ENCODE results near the gene BCL2L11. TPM values are rescaled to one million over a fixed set of nuclear protein-coding genes. Genes with fewer than 3 reads are reported as not detected.
A peak's percentile ranks its signal among the peaks of the same experiment; 100 is the strongest.

Gene BCL2L11
- total and polyA plus RNA-seq, 2 experiments from 2014 or later = 10.6 to 22.5 TPM

GRCh38 chr2:111118481-111118980, 2.2 kb upstream of the BCL2L11 start:
- peak overlapping the region; percentile 74 for H3K4me3 Mint-ChIP-seq
- H3F3A ChIP-seq (replicated peaks; ENCODE audit: low read depth) = peaks cover 10% of the 10 kb centered on the region; the same call in 1 of the 2 replicates
- DNase-seq (ENCODE audit: low spot score) (peak; percentile 53), ATAC-seq (no peak)
- H3K36me3 ChIP-seq (ENCODE audit: insufficient read depth) = no peaks in the 10 kb centered on the region
- H3K27ac Mint-ChIP-seq = no peak overlapping the region
- peaks cover 65% of the 10 kb centered on the region for H3K27me3 ChIP-seq (ENCODE audit: insufficient read depth)
- 0 out of 2 replicates have a peak, but pooled peaks cover 2% of the 10 kb centered on the region for H4K20me1 ChIP-seq (replicated peaks; ENCODE audit: insufficient read depth)
- peak overlapping the region; percentile 93 for H3K4me3 ChIP-seq
- H3K4me1 ChIP-seq (ENCODE audit: insufficient read depth) = no peaks in the 10 kb centered on the region; the same call in 1 of the 2 replicates
- H3K9me3 Mint-ChIP-seq = no peaks in the 10 kb centered on the region
- no peaks in the 10 kb centered on the region for H3K9me2 ChIP-seq (ENCODE audit: insufficient read depth)
- 0 out of 3 replicates have a peak, but pooled peaks cover 4% of the 10 kb centered on the region for H3K36me3 Mint-ChIP-seq (ENCODE audit: low read depth)
- peak overlapping the region; percentile 98 for H3K4me2 ChIP-seq
- peaks cover 51% of the 10 kb centered on the region for H3K27me3 Mint-ChIP-seq (ENCODE audit: insufficient read depth, low read depth, poor library complexity)
- H3K79me2 ChIP-seq (replicated peaks; ENCODE audit: insufficient read depth) = peaks cover 16% of the 10 kb centered on the region
- TF ChIP-seq JUNB (IDR thresholded peaks at IDR 0.05; ENCODE audit: unreplicated experiment) (no peak), EZH2 (IDR thresholded peaks at IDR 0.05; ENCODE audit: low read depth, unreplicated experiment) (peak; percentile 88)
- H3K4me1 Mint-ChIP-seq = peaks cover 20% of the 10 kb centered on the region
- peak overlapping the region; percentile 95 for H2AFZ ChIP-seq
- H3K27ac ChIP-seq (ENCODE audit: low read depth) = no peak overlapping the region

GRCh38 chr2:111118981-111119821, 1.5 kb upstream of the BCL2L11 start:
- Histone ChIP-seq H3K4me3 (peak overlapping the region; percentile 93), H3K4me1 (ENCODE audit: insufficient read depth) (no peaks in the 10 kb centered on the region; the same call in 1 of the 2 replicates), H3K4me2 (peak overlapping the region; percentile 98), H3K79me2 (replicated peaks; ENCODE audit: insufficient read depth) (peaks cover 23% of the 10 kb centered on the region), H3K36me3 (ENCODE audit: insufficient read depth) (peaks cover 6% of the 10 kb centered on the region; the same call in 1 of the 2 replicates), H3K27me3 (ENCODE audit: insufficient read depth) (peaks cover 65% of the 10 kb centered on the region), H2AFZ (peak overlapping the region; percentile 95), H3K27ac (ENCODE audit: low read depth) (no peak overlapping the region), H4K20me1 (replicated peaks; ENCODE audit: insufficient read depth) (peaks cover 8% of the 10 kb centered on the region), H3F3A (replicated peaks; ENCODE audit: low read depth) (peaks cover 10% of the 10 kb centered on the region; the same call in 1 of the 2 replicates), H3K9me2 (ENCODE audit: insufficient read depth) (no peaks in the 10 kb centered on the region)
- Mint-ChIP-seq H3K27ac (no peak overlapping the region), H3K27me3 (ENCODE audit: insufficient read depth, low read depth, poor library complexity) (peaks cover 51% of the 10 kb centered on the region), H3K9me3 (no peaks in the 10 kb centered on the region), H3K4me1 (peaks cover 23% of the 10 kb centered on the region), H3K4me3 (peak overlapping the region; percentile 74), H3K36me3 (ENCODE audit: low read depth) (peaks cover 9% of the 10 kb centered on the region; the same call in 2 of the 3 replicates)
- DNase-seq (ENCODE audit: low spot score) = peak; percentile 43
- no peak for TF ChIP-seq CTCF (conservative IDR thresholded peaks at IDR 0.05; ENCODE audit: low read depth in 2 of 2)
- TF ChIP-seq EZH2 (IDR thresholded peaks at IDR 0.05; ENCODE audit: low read depth, unreplicated experiment) = peak; percentile 87
- no peak for TF ChIP-seq NANOG (IDR thresholded peaks at IDR 0.05; ENCODE audit: borderline replicate concordance)
- TF ChIP-seq EZH2phosphoT487 (IDR thresholded peaks at IDR 0.05; ENCODE audit: unreplicated experiment) = peak; percentile 88
- no peak for ATAC-seq

GRCh38 chr2:111119822-111120252, 877 bp upstream of the BCL2L11 start:
- peaks cover 10% of the 10 kb centered on the region; the same call in 1 of the 2 replicates for H3F3A ChIP-seq (replicated peaks; ENCODE audit: low read depth)
- H3K27ac ChIP-seq (ENCODE audit: low read depth) = no peak overlapping the region
- peaks cover 65% of the 10 kb centered on the region for H3K27me3 ChIP-seq (ENCODE audit: insufficient read depth)
- Mint-ChIP-seq H3K36me3 (ENCODE audit: low read depth) (peaks cover 15% of the 10 kb centered on the region; the same call in 2 of the 3 replicates), H3K9me3 (no peaks in the 10 kb centered on the region), H3K4me1 (peaks cover 23% of the 10 kb centered on the region), H3K27ac (no peak overlapping the region), H3K27me3 (ENCODE audit: insufficient read depth, low read depth, poor library complexity) (peaks cover 53% of the 10 kb centered on the region), H3K4me3 (peak overlapping the region; percentile 74)
- H2AFZ ChIP-seq = peak overlapping the region; percentile 95
- TF ChIP-seq EZH2 (IDR thresholded peaks at IDR 0.05; ENCODE audit: low read depth, unreplicated experiment) (peak; percentile 71), POLR2AphosphoS5 (IDR thresholded peaks at IDR 0.05; ENCODE audit: low read depth) (no peak), ETS1 (IDR thresholded peaks at IDR 0.05) (no peak)
- ATAC-seq (no peak), DNase-seq (ENCODE audit: low spot score) (no peak)
- peak overlapping the region; percentile 98 for H3K4me2 ChIP-seq
- peaks cover 29% of the 10 kb centered on the region for H3K79me2 ChIP-seq (replicated peaks; ENCODE audit: insufficient read depth)
- peaks cover 12% of the 10 kb centered on the region; the same call in 1 of the 2 replicates for H3K36me3 ChIP-seq (ENCODE audit: insufficient read depth)
- no peaks in the 10 kb centered on the region for H3K9me2 ChIP-seq (ENCODE audit: insufficient read depth)
- peaks cover 14% of the 10 kb centered on the region for H4K20me1 ChIP-seq (replicated peaks; ENCODE audit: insufficient read depth)
- H3K4me1 ChIP-seq (ENCODE audit: insufficient read depth) = no peaks in the 10 kb centered on the region; the same call in 1 of the 2 replicates
- H3K4me3 ChIP-seq = peak overlapping the region; percentile 93
